Measurements from ENCODE around the gene KIF18B. TPM values are rescaled to one million over a fixed set of nuclear protein-coding genes. Genes with fewer than 3 reads are reported as not detected.

Gene KIF18B
- total RNA-seq, 1 donor from 2014 or later, result 7.1 TPM

DNA sequence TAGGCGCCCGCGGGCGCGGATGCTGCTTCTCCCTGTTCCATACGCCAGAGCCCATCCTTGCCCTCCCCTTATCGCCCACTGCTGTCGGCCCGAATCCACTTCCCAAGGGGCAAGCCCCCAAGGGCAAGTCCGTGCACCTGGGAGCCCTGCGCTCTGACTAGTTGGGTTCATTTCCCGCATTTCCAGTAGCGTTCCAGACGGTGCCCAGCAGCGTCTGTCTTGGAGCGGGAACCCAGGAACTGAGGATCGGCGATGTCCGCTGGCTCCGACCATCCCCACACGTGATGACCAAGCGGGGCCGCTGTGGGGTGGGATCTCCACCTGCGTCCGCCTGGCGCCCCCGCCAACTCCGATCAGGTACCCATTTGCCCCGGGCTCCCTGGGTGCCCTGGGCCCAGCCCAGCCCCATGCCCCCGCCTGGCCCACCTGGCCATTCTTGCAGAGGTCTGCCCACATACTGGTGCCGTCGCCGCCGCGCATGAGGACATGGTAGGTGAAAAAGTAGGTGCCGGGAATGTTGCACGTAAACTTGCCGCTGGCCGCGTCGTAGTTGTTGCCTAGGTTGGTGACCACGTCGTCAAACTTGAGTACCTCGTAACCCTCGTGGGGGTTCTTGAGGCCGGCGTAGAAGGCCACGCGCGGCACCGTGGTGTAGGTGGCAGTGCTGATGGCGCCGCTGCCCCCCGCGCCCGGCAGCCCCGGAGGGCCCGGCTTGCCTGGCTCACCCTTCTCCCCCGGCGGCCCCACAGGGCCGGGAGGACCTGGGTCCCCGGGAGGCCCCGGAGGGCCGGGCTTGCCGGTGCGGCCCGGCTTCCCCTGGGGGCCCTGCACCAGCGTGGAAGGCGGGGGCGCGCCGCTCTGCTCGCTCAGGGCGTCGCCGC, 19.7 kb upstream of the KIF18B start:
- no peak overlapping the region for H3K4me3 Mint-ChIP-seq (ENCODE audit: unreplicated experiment)

DNA sequence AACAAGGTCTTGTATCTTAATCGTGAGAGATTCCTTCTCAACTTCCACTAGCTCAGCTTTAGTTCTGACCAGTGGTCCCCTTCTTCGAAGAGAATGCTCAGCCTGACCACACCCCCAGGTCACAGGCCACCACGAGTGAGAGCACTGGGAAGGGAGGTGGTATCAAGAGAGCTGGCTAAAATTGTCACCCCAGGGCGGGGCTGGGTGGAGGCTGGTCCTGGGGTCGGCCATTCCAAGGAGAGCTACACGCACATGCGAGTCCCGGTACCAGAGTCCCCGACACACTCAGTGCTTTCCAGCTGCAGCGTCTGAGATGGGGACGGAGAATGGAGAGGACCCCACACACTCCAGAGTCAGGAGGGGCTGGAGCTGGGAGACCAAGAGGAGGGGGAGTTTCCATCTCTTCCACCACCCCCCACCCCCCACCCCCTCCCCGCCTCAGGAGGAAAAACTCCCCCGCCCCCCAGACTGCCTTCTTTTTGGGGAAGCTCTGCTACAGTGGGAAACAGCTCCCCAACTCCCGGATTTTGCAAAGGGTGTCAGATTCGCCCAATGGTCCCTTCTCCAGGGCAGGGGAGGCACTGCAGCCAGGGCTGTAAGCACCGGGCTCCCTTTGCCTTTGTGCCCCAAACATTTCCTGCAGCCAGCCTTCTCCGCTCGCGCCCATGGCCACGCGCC, 18.9 kb upstream of the KIF18B start:
- DNase-seq (ENCODE audit: low spot score), result no peak
- Mint-ChIP-seq H3K27me3 (ENCODE audit: unreplicated experiment) (peaks cover 26% of the 10 kb centered on the region), H3K9me3 (ENCODE audit: unreplicated experiment) (no peaks in the 10 kb centered on the region), H3K4me1 (ENCODE audit: unreplicated experiment) (peaks cover 6% of the 10 kb centered on the region), H3K27ac (ENCODE audit: unreplicated experiment) (no peak overlapping the region), H3K4me3 (ENCODE audit: unreplicated experiment) (no peak overlapping the region), H3K36me3 (ENCODE audit: low read depth, unreplicated experiment) (no peaks in the 10 kb centered on the region)
- no peak for TF ChIP-seq CTCF (IDR thresholded peaks at IDR 0.05; ENCODE audit: unreplicated experiment)

More for the DNA sequence above, 19.7 kb upstream of the KIF18B start:
- DNase-seq (ENCODE audit: low spot score), result no peak
- H3K27ac Mint-ChIP-seq (ENCODE audit: unreplicated experiment), result no peak overlapping the region
- no peaks in the 10 kb centered on the region for H3K9me3 Mint-ChIP-seq (ENCODE audit: unreplicated experiment)
- H3K4me1 Mint-ChIP-seq (ENCODE audit: unreplicated experiment), result peaks cover 6% of the 10 kb centered on the region
- H3K27me3 Mint-ChIP-seq (ENCODE audit: unreplicated experiment), result peaks cover 28% of the 10 kb centered on the region
- TF ChIP-seq CTCF (IDR thresholded peaks at IDR 0.05; ENCODE audit: unreplicated experiment), result no peak
- H3K36me3 Mint-ChIP-seq (ENCODE audit: low read depth, unreplicated experiment), result no peaks in the 10 kb centered on the region

DNA sequence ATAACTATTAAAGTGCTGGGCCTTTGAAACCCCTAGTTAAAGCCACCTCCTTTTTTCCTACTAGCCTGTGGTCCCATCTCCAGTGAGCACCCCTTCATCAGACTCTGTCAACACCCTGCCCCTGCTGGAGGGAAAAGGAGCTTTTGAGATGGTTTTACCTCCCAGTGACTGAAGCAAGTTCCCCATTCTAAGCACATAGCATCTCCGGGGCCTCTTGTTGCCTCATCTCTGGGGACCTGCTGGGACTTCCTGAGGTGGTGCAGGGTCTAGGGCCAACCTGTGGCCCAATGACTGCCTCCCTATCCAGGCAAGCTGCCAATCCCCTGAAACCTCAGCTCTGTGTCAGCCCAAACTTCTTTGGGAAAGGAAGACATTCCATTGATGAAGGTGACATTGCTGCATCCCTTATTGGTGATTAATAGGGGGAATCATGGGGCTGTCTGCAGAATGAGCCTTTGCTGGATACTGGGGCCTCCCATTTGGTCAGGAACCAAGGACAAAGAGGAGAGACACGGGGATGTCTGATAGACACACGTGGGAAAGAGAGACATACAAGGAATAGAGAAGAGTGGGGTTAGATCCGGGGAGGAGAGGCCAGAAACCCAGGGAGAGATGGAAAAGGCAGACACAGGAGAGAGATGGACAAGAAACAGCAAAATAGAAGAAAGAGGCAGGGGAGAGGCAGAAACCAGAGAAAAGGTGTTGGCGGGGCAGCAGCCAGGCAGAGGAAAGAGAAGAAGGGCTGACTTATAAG, 18.1 kb upstream of the KIF18B start:
- peaks cover 26% of the 10 kb centered on the region for H3K27me3 Mint-ChIP-seq (ENCODE audit: unreplicated experiment)

GRCh38 chr17:44961921-44962350, 14.4 kb upstream of the KIF18B start:
- no peak overlapping the region for H3K4me3 Mint-ChIP-seq (ENCODE audit: unreplicated experiment)
- no peak overlapping the region for H3K27ac Mint-ChIP-seq (ENCODE audit: unreplicated experiment)
- H3K9me3 Mint-ChIP-seq (ENCODE audit: unreplicated experiment), result no peaks in the 10 kb centered on the region
- no peak for DNase-seq (ENCODE audit: low spot score)
- no peak for TF ChIP-seq CTCF (IDR thresholded peaks at IDR 0.05; ENCODE audit: unreplicated experiment)
- H3K4me1 Mint-ChIP-seq (ENCODE audit: unreplicated experiment), result no peaks in the 10 kb centered on the region
- H3K36me3 Mint-ChIP-seq (ENCODE audit: low read depth, unreplicated experiment), result no peaks in the 10 kb centered on the region
- H3K27me3 Mint-ChIP-seq (ENCODE audit: unreplicated experiment), result peaks cover 13% of the 10 kb centered on the region

More for the DNA sequence above, 18.1 kb upstream of the KIF18B start:
- no peak for DNase-seq (ENCODE audit: low spot score)
- no peaks in the 10 kb centered on the region for H3K36me3 Mint-ChIP-seq (ENCODE audit: low read depth, unreplicated experiment)
- no peaks in the 10 kb centered on the region for H3K9me3 Mint-ChIP-seq (ENCODE audit: unreplicated experiment)
- peaks cover 6% of the 10 kb centered on the region for H3K4me1 Mint-ChIP-seq (ENCODE audit: unreplicated experiment)
- peak overlapping the region; percentile 5 for H3K27ac Mint-ChIP-seq (ENCODE audit: unreplicated experiment)
- no peak overlapping the region for H3K4me3 Mint-ChIP-seq (ENCODE audit: unreplicated experiment)
- no peak for TF ChIP-seq CTCF (IDR thresholded peaks at IDR 0.05; ENCODE audit: unreplicated experiment)
